WTC11 (cell line): ENCODE measurements around the gene CLDN22. TPM values are rescaled to one million over a fixed set of nuclear protein-coding genes. Genes with fewer than 3 reads are reported as not detected.

Experiments
- ATAC-seq: fragments of 200-7000 bp; cut with Tn5 transposase; 2 replicates; pipeline ENCODE4 v1.10.0; 2021; ENCODE audit warnings: mild to moderate bottlenecking, moderate library complexity
- Bru-seq: library from RNA; stranded (reverse); fragments of 400-500 nt; gene quantifications from one replicate; lab custom pipeline; 2021; lab: Mats Ljungman, UMichigan
- CTCF ChIA-PET: fragments of 300-600 bp; sonication (Branson Sonifier 250); formaldehyde crosslinking; loops from one replicate; lab custom pipeline; 2021; ENCODE audit warnings: antibody characterized with exemption; lab: Charles Lee
- POLR2A ChIA-PET: fragments of 350-600 bp; sonication (Branson Sonifier 250); formaldehyde crosslinking; loops from one replicate; lab custom pipeline; 2021; ENCODE audit warnings: antibody characterized with exemption; lab: Charles Lee
- DNase-seq: peaks from one replicate; pipeline ENCODE4 v3.0.0; 2021; ENCODE audit warnings: low spot score
- H3K27ac Mint-ChIP-seq: 2 replicates; pipeline ENCODE4 v1.8.0; 2021; ENCODE audit warnings: mixed read lengths
- H3K27me3 Mint-ChIP-seq: 2 replicates; pipeline ENCODE4 v1.8.0; 2021; ENCODE audit warnings: low read depth, mild to moderate bottlenecking, moderate library complexity, mixed read lengths
- H3K36me3 Mint-ChIP-seq: 2 replicates; pipeline ENCODE4 v1.8.0; 2021; ENCODE audit warnings: mixed read lengths
- H3K4me1 Mint-ChIP-seq: 2 replicates; pipeline ENCODE4 v1.8.0; 2022; ENCODE audit warnings: mixed read lengths
- H3K4me3 Mint-ChIP-seq: 2 replicates; pipeline ENCODE4 v1.8.0; 2021; ENCODE audit warnings: mild to moderate bottlenecking, moderate library complexity, mixed read lengths
- H3K9me3 Mint-ChIP-seq: 2 replicates; pipeline ENCODE4 v1.8.0; 2021; ENCODE audit warnings: mixed read lengths
- ATF1 ChIP-seq: sonication (generic); formaldehyde crosslinking; IDR thresholded peaks from 2 replicates; pipeline ENCODE4 v1.8.1; 2023; ENCODE audit warnings: mild to moderate bottlenecking, moderate library complexity, missing genetic modification reagents
- CBFB ChIP-seq: sonication (generic); formaldehyde crosslinking; IDR thresholded peaks from 2 replicates; pipeline ENCODE4 v1.8.1; 2022; ENCODE audit warnings: mild to moderate bottlenecking, low read depth, missing genetic modification reagents
- FOXK1 ChIP-seq: sonication (generic); formaldehyde crosslinking; IDR thresholded peaks from 2 replicates; pipeline ENCODE4 v1.8.0; 2022; ENCODE audit warnings: mild to moderate bottlenecking, moderate library complexity, missing genetic modification reagents
- GTF2I ChIP-seq: fragments of 250-450 bp; sonication (Bioruptor Pico); conservative IDR thresholded peaks from 2 replicates; pipeline ENCODE4 v1.4.0; 2021; ENCODE audit warnings: mild to moderate bottlenecking
- IRF2 ChIP-seq: sonication (generic); formaldehyde crosslinking; IDR thresholded peaks from 2 replicates; pipeline ENCODE4 v1.8.0; 2022; ENCODE audit warnings: low read depth, missing genetic modification reagents, borderline replicate concordance
- JUN ChIP-seq: sonication (generic); formaldehyde crosslinking; IDR thresholded peaks from 2 replicates; pipeline ENCODE4 v1.8.0; 2023; ENCODE audit warnings: mild to moderate bottlenecking, missing genetic modification reagents
- MYBL2 ChIP-seq: sonication (generic); formaldehyde crosslinking; IDR thresholded peaks from 2 replicates; pipeline ENCODE4 v1.8.1; 2023; ENCODE audit warnings: mild to moderate bottlenecking, moderate library complexity, missing genetic modification reagents
- NR2C2 ChIP-seq: sonication (generic); formaldehyde crosslinking; IDR thresholded peaks from 2 replicates; pipeline ENCODE4 v1.8.0; 2022; ENCODE audit warnings: mild to moderate bottlenecking, missing genetic modification reagents
- NR3C1 ChIP-seq: sonication (generic); formaldehyde crosslinking; conservative IDR thresholded peaks from 2 replicates; pipeline ENCODE4 v1.8.1; 2023; ENCODE audit warnings: low read depth, mild to moderate bottlenecking, missing genetic modification reagents
- RELA ChIP-seq: sonication (generic); formaldehyde crosslinking; IDR thresholded peaks from 2 replicates; pipeline ENCODE4 v1.8.1; 2022; ENCODE audit warnings: missing genetic modification reagents, mild to moderate bottlenecking, borderline replicate concordance
- TCF7 ChIP-seq: sonication (generic); formaldehyde crosslinking; IDR thresholded peaks from 2 replicates; pipeline ENCODE4 v1.8.0; 2022; ENCODE audit warnings: mild to moderate bottlenecking, low read depth, missing genetic modification reagents, moderate library complexity
- TP53 ChIP-seq: sonication (generic); formaldehyde crosslinking; IDR thresholded peaks from 2 replicates; pipeline ENCODE4 v1.8.1; 2023; ENCODE audit warnings: mild to moderate bottlenecking, missing genetic modification reagents
- ZBTB21 ChIP-seq: sonication (generic); formaldehyde crosslinking; IDR thresholded peaks from 2 replicates; pipeline ENCODE4 v1.8.1; 2023; ENCODE audit warnings: mild to moderate bottlenecking, missing genetic modification reagents, borderline replicate concordance
- ZNF138 ChIP-seq: sonication (generic); formaldehyde crosslinking; conservative IDR thresholded peaks from 2 replicates; pipeline ENCODE4 v1.8.1; 2022; ENCODE audit warnings: mild to moderate bottlenecking, moderate library complexity, missing genetic modification reagents
- ZNF263 ChIP-seq: sonication (generic); formaldehyde crosslinking; IDR thresholded peaks from 2 replicates; pipeline ENCODE4 v1.8.1; 2022; ENCODE audit warnings: low read depth, mild to moderate bottlenecking, moderate library complexity, missing genetic modification reagents
- long read RNA-seq, 3 experiments: library from RNA in 1 of 3; library from capped mRNA in 1 of 3; library from polyadenylated mRNA in 1 of 3; unstranded in 2 of 3; stranded (forward) in 1 of 3; transcript quantifications; one replicate each; pipeline ENCODE4 v2.0.0, GENCODE V29; 2021
- total RNA-seq: library from RNA; stranded (reverse); gene quantifications from 3 replicates; pipeline ENCODE4 v1.2.3, GENCODE V29; 2021
- TF ChIP-seq, protein P1 (sequence below): sonication (generic); formaldehyde crosslinking; IDR thresholded peaks from 2 replicates; pipeline ENCODE4 v1.8.1; 2022; ENCODE audit warnings: mild to moderate bottlenecking, missing genetic modification reagents, moderate library complexity, borderline replicate concordance
- TF ChIP-seq, protein P2 (sequence below): fragments of 250-450 bp; sonication (Bioruptor Pico); IDR thresholded peaks from 2 replicates; pipeline ENCODE4 v1.9.0; 2021; ENCODE audit warnings: moderate library complexity, mild to moderate bottlenecking, inconsistent platforms, borderline replicate concordance
- TF ChIP-seq, protein P3 (sequence below): fragments of 250-450 bp; sonication (Bioruptor Pico); IDR thresholded peaks from 2 replicates; pipeline ENCODE4 v2.1.2; 2022; ENCODE audit warnings: mild to moderate bottlenecking, moderate library complexity
- TF ChIP-seq, protein P4 (sequence below): sonication (generic); formaldehyde crosslinking; IDR thresholded peaks from 2 replicates; pipeline ENCODE4 v1.8.1; 2022; ENCODE audit warnings: mild to moderate bottlenecking, moderate library complexity, missing genetic modification reagents
- TF ChIP-seq, protein P5 (sequence below): sonication (generic); formaldehyde crosslinking; IDR thresholded peaks from 2 replicates; pipeline ENCODE4 v1.8.1; 2023; ENCODE audit warnings: mild to moderate bottlenecking, missing genetic modification reagents
- TF ChIP-seq, protein P6 (sequence below): fragments of 200-600 bp; IDR thresholded peaks from 2 replicates; pipeline ENCODE4 v1.8.0; 2022; ENCODE audit warnings: antibody characterized with exemption
- TF ChIP-seq, protein P7 (sequence below): sonication (generic); formaldehyde crosslinking; IDR thresholded peaks from 2 replicates; pipeline ENCODE4 v1.8.1; 2022; ENCODE audit warnings: missing genetic modification reagents, borderline replicate concordance
- TF ChIP-seq, protein P8 (sequence below): sonication (generic); formaldehyde crosslinking; IDR thresholded peaks from 2 replicates; pipeline ENCODE4 v1.8.0; 2022; ENCODE audit warnings: mild to moderate bottlenecking, missing genetic modification reagents

CLDN22 gene
- total RNA-seq (not detected in 3 replicates), Bru-seq, nascent RNA (not detected)
- long read RNA-seq, experiment 1 = 0 reads
- long read RNA-seq, experiment 2 = 0 reads
- long read RNA-seq, experiment 3 = 0 reads

DNA sequence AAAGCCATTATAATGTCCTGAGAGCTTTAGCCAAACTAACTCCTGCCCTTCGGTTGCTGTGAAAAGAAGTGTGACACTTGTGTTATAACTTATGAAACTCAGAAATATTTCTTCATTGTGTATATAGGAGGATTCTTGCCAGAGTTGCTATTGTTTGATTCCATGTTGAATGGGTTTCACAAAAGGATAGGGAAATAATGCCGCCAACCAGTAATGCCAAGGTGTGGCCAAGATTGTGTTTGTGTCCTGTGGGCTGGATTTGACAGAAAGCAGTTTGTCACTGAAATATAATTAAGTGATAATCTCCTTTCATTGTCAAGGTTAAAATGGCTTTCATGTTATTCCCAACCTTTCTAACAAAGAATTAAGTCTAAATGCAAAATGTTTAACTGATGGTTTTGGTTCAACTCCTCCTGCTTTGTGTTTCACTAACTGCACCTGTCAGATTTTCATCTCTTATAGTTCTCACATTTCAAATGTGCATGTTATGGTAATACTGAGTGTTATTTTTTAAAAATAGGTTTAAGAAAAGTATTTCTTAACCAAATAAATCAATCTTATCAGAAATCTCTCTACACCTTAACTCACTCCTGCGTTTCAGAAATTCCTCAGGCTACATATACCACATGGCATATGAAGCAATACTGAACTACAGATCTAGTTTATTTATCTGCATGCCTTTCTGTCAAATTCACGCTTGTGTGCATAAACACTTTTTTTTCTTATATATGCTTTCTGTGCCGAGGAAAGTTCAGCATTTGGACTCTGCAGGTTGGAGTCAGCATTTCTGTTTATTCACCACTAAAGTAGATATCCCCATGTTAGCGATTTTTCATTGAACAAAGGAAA lies at the start of gene CLDN22:
CLDN22 (minus strand) TSS at position 66 of the 849 bp plus-strand sequence; CDS start at position 8, 58 bp downstream.
- TF ChIP-seq ZBTB21 (CRISPR knock-in tag) = no peak
- TF ChIP-seq NR3C1 = no peak
- TF ChIP-seq ZNF138 (CRISPR knock-in tag) = no peak
- TF ChIP-seq FOXK1 = no peak
- no peak for TF ChIP-seq TP53 (CRISPR knock-in tag)
- TF ChIP-seq, protein P1, sequence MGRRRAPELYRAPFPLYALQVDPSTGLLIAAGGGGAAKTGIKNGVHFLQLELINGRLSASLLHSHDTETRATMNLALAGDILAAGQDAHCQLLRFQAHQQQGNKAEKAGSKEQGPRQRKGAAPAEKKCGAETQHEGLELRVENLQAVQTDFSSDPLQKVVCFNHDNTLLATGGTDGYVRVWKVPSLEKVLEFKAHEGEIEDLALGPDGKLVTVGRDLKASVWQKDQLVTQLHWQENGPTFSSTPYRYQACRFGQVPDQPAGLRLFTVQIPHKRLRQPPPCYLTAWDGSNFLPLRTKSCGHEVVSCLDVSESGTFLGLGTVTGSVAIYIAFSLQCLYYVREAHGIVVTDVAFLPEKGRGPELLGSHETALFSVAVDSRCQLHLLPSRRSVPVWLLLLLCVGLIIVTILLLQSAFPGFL (CRISPR knock-in tag) = no peak
- no peak for TF ChIP-seq NR2C2 (CRISPR knock-in tag)
- no peak for TF ChIP-seq IRF2 (CRISPR knock-in tag)
- TF ChIP-seq, protein P2, sequence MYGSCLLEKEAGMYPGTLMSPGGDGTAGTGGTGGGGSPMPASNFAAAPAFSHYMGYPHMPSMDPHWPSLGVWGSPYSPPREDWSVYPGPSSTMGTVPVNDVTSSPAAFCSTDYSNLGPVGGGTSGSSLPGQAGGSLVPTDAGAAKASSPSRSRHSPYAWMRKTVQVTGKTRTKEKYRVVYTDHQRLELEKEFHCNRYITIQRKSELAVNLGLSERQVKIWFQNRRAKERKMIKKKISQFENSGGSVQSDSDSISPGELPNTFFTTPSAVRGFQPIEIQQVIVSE = no peak
- TF ChIP-seq, protein P3, sequence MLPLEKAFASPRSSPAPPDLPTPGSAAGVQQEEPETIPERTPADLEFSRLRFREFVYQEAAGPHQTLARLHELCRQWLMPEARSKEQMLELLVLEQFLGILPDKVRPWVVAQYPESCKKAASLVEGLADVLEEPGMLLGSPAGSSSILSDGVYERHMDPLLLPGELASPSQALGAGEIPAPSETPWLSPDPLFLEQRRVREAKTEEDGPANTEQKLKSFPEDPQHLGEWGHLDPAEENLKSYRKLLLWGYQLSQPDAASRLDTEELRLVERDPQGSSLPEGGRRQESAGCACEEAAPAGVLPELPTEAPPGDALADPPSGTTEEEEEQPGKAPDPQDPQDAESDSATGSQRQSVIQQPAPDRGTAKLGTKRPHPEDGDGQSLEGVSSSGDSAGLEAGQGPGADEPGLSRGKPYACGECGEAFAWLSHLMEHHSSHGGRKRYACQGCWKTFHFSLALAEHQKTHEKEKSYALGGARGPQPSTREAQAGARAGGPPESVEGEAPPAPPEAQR (CRISPR knock-in tag) = no peak
- TF ChIP-seq TCF7 = no peak
- TF ChIP-seq, protein P4, sequence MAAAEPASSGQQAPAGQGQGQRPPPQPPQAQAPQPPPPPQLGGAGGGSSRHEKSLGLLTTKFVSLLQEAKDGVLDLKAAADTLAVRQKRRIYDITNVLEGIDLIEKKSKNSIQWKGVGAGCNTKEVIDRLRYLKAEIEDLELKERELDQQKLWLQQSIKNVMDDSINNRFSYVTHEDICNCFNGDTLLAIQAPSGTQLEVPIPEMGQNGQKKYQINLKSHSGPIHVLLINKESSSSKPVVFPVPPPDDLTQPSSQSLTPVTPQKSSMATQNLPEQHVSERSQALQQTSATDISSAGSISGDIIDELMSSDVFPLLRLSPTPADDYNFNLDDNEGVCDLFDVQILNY (CRISPR knock-in tag) = no peak
- TF ChIP-seq MYBL2 (CRISPR knock-in tag) = no peak
- TF ChIP-seq, protein P5, sequence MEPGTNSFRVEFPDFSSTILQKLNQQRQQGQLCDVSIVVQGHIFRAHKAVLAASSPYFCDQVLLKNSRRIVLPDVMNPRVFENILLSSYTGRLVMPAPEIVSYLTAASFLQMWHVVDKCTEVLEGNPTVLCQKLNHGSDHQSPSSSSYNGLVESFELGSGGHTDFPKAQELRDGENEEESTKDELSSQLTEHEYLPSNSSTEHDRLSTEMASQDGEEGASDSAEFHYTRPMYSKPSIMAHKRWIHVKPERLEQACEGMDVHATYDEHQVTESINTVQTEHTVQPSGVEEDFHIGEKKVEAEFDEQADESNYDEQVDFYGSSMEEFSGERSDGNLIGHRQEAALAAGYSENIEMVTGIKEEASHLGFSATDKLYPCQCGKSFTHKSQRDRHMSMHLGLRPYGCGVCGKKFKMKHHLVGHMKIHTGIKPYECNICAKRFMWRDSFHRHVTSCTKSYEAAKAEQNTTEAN = no peak
- TF ChIP-seq CBFB (CRISPR knock-in tag) = no peak
- TF ChIP-seq GTF2I = no peak
- no peak for TF ChIP-seq RELA (CRISPR knock-in tag)
- no peaks in the 10 kb centered on the region for H3K4me1 Mint-ChIP-seq
- ChIA-PET CTCF (no interaction called here), POLR2A (no interaction called here)
- no peak within 1 kb of the TSS for H3K27ac Mint-ChIP-seq
- no peaks in the 10 kb centered on the region for H3K27me3 Mint-ChIP-seq
- ATAC-seq = no peak
- H3K9me3 Mint-ChIP-seq = peaks cover 5% of the 10 kb centered on the region
- no peak within 1 kb of the TSS for H3K4me3 Mint-ChIP-seq
- DNase-seq = no peak
- peaks cover 11% of the 10 kb centered on the region for H3K36me3 Mint-ChIP-seq

DNA sequence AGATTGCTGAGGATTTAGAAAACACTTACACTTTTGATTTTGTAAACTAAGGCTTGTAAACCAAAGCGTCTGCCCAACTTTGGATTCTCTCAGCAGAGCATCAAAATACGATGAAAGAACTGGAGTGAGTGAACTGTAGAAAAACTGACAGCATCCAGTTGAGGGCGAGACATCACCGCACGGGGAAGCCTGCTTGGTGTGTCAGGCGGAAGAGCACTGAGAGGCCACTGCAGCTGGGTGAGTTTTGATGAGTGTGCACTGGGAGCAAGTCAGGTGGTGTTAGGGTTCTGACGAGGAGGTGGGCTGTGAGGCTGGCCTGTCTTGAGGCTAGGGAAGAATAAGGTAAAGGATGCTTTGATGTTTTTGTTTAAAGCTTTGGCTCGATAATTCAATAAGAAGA lies 49.0 kb upstream of the CLDN22 start:
- Mint-ChIP-seq H3K9me3 (peaks cover 23% of the 10 kb centered on the region), H3K27me3 (no peaks in the 10 kb centered on the region), H3K36me3 (peaks cover 15% of the 10 kb centered on the region), H3K4me3 (no peak overlapping the region), H3K27ac (no peak overlapping the region), H3K4me1 (no peaks in the 10 kb centered on the region; the same call in 1 of the 2 replicates)
- no peak for DNase-seq
- ChIA-PET POLR2A (no interaction called here), CTCF (no interaction called here)
- no peak for ATAC-seq
- TF ChIP-seq, protein P6, sequence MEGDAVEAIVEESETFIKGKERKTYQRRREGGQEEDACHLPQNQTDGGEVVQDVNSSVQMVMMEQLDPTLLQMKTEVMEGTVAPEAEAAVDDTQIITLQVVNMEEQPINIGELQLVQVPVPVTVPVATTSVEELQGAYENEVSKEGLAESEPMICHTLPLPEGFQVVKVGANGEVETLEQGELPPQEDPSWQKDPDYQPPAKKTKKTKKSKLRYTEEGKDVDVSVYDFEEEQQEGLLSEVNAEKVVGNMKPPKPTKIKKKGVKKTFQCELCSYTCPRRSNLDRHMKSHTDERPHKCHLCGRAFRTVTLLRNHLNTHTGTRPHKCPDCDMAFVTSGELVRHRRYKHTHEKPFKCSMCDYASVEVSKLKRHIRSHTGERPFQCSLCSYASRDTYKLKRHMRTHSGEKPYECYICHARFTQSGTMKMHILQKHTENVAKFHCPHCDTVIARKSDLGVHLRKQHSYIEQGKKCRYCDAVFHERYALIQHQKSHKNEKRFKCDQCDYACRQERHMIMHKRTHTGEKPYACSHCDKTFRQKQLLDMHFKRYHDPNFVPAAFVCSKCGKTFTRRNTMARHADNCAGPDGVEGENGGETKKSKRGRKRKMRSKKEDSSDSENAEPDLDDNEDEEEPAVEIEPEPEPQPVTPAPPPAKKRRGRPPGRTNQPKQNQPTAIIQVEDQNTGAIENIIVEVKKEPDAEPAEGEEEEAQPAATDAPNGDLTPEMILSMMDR = no peak
- TF ChIP-seq MYBL2 (CRISPR knock-in tag) = no peak
- TF ChIP-seq JUN = no peak
- TF ChIP-seq ATF1 (CRISPR knock-in tag) = no peak
- TF ChIP-seq RELA (CRISPR knock-in tag) = no peak
- TF ChIP-seq, protein P7, sequence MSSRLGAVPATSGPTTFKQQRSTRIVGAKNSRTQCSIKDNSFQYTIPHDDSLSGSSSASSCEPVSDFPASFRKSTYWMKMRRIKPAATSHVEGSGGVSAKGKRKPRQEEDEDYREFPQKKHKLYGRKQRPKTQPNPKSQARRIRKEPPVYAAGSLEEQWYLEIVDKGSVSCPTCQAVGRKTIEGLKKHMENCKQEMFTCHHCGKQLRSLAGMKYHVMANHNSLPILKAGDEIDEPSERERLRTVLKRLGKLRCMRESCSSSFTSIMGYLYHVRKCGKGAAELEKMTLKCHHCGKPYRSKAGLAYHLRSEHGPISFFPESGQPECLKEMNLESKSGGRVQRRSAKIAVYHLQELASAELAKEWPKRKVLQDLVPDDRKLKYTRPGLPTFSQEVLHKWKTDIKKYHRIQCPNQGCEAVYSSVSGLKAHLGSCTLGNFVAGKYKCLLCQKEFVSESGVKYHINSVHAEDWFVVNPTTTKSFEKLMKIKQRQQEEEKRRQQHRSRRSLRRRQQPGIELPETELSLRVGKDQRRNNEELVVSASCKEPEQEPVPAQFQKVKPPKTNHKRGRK (CRISPR knock-in tag) = no peak
- no peak for TF ChIP-seq ZNF263 (CRISPR knock-in tag)
- no peak for TF ChIP-seq IRF2 (CRISPR knock-in tag)
- TF ChIP-seq, protein P8, sequence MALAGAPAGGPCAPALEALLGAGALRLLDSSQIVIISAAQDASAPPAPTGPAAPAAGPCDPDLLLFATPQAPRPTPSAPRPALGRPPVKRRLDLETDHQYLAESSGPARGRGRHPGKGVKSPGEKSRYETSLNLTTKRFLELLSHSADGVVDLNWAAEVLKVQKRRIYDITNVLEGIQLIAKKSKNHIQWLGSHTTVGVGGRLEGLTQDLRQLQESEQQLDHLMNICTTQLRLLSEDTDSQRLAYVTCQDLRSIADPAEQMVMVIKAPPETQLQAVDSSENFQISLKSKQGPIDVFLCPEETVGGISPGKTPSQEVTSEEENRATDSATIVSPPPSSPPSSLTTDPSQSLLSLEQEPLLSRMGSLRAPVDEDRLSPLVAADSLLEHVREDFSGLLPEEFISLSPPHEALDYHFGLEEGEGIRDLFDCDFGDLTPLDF (CRISPR knock-in tag) = no peak
